ENCODE results near the gene SMOC2. TPM values are rescaled to one million over a fixed set of nuclear protein-coding genes. Genes with fewer than 3 reads are reported as not detected.

The SMOC2 gene
- total and polyA plus RNA-seq, 12 donors = 6.6 to 39.1 (median 17.6) TPM

- Histone ChIP-seq H3K9me3 (no peaks in the 10 kb centered on the region), H3K4me1 (peaks cover 0 to 25% (median 0%) of the 10 kb centered on the region in 9 donors), H3K27ac (no peak overlapping the region), H3K36me3 (no peaks in the 10 kb centered on the region), H3K27me3 (peaks cover 0 to 7% (median 0%) of the 10 kb centered on the region in 7 donors), H3K4me3 (no peak overlapping the region)
- DNase-seq (no peak), ATAC-seq (no peak)
- intact Hi-C loops (cut with DNase I) = no loop called here
- TF ChIP-seq, protein P1, sequence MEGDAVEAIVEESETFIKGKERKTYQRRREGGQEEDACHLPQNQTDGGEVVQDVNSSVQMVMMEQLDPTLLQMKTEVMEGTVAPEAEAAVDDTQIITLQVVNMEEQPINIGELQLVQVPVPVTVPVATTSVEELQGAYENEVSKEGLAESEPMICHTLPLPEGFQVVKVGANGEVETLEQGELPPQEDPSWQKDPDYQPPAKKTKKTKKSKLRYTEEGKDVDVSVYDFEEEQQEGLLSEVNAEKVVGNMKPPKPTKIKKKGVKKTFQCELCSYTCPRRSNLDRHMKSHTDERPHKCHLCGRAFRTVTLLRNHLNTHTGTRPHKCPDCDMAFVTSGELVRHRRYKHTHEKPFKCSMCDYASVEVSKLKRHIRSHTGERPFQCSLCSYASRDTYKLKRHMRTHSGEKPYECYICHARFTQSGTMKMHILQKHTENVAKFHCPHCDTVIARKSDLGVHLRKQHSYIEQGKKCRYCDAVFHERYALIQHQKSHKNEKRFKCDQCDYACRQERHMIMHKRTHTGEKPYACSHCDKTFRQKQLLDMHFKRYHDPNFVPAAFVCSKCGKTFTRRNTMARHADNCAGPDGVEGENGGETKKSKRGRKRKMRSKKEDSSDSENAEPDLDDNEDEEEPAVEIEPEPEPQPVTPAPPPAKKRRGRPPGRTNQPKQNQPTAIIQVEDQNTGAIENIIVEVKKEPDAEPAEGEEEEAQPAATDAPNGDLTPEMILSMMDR (IDR thresholded peaks at IDR 0.05) = no peak
- WGBS, 2 donors = 70 to 76% methylated on average over 24 of the region's 24 CpGs
These were observed 55.4 kb downstream of the SMOC2 start for GRCh38 chr6:168496139-168496996.

GRCh38 chr6:168496997-168497331 is 56.0 kb downstream of the SMOC2 start:
- TF ChIP-seq, protein P1 (IDR thresholded peaks at IDR 0.05) = no peak
- 82 to 86% methylated on average over 10 of the region's 10 CpGs for WGBS, 2 donors
- no peaks in the 10 kb centered on the region for H3K9me3 ChIP-seq
- ATAC-seq = peak in 3 of 8 donors; percentile 14 to 43 (median 31)
- H3K27ac ChIP-seq = no peak overlapping the region
- peaks cover 0 to 25% (median 0%) of the 10 kb centered on the region in 9 donors for H3K4me1 ChIP-seq
- no peak for DNase-seq
- no peak overlapping the region for H3K4me3 ChIP-seq
- H3K36me3 ChIP-seq = no peaks in the 10 kb centered on the region
- intact Hi-C loops (cut with DNase I) = no loop called here
- H3K27me3 ChIP-seq = peaks cover 0 to 7% (median 0%) of the 10 kb centered on the region in 7 donors

DNA sequence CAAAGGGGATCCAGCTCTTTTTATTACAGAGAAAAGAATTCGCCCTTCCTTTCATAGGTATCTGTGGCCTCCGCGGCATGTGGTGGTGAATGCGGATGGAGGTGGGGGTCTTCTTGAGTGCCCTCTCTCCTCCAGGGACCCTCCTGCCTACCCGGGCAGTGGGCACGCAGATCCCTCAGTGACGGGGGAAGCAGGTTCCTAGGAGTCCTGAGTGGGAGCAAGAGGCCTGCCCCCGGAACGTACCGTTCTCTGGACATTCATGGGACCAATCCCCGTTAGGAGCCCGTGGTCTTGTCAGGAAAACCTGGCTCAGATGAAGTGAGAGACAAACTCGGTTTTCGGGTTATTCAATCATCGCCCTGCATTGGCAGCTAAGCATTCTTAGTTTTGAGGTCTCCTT is 56.4 kb downstream of the SMOC2 start:
- no peak for DNase-seq
- Histone ChIP-seq H3K27me3 (peaks cover 0 to 7% (median 0%) of the 10 kb centered on the region in 7 donors), H3K36me3 (no peaks in the 10 kb centered on the region), H3K27ac (no peak overlapping the region), H3K9me3 (no peaks in the 10 kb centered on the region), H3K4me1 (peaks cover 0 to 25% (median 0%) of the 10 kb centered on the region in 9 donors), H3K4me3 (no peak overlapping the region)
- ATAC-seq = peak in 1 of 8 donors; percentile 10
- 90 to 96% methylated on average over 15 of the region's 15 CpGs for WGBS, 2 donors
- intact Hi-C loops (cut with DNase I) = no loop called here
- TF ChIP-seq, protein P1 (IDR thresholded peaks at IDR 0.05) = no peak

- H3K4me1 ChIP-seq = peaks cover 0 to 25% (median 0%) of the 10 kb centered on the region in 9 donors
- no peak for ATAC-seq
- 70 to 79% methylated on average over 14 of the region's 14 CpGs for WGBS, 2 donors
- H3K27ac ChIP-seq = no peak overlapping the region
- intact Hi-C loops (cut with DNase I) = no loop called here
- no peak overlapping the region for H3K4me3 ChIP-seq
- TF ChIP-seq, protein P1 (IDR thresholded peaks at IDR 0.05) = no peak
- H3K9me3 ChIP-seq = no peaks in the 10 kb centered on the region
- no peak for DNase-seq
- H3K27me3 ChIP-seq = peaks cover 0 to 7% (median 0%) of the 10 kb centered on the region in 7 donors
- no peaks in the 10 kb centered on the region for H3K36me3 ChIP-seq
These were observed 57.3 kb downstream of the SMOC2 start for GRCh38 chr6:168498161-168498843.
